PC-9 (cell line): Measurements from ENCODE around the gene LENG9. TPM values are rescaled to one million over a fixed set of nuclear protein-coding genes. Genes with fewer than 3 reads are reported as not detected.

ENCODE experiments used
- BruUV-seq: library from RNA; stranded (reverse); fragments of 400-500 nt; replicated peaks from 2 replicates; lab custom pipeline; 2021; lab: Mats Ljungman, UMichigan
- CTCF ChIA-PET: fragments of 300-600 bp; sonication (Branson Sonifier 250); formaldehyde crosslinking; loops from one replicate; lab custom pipeline; 2022; ENCODE audit warnings: antibody characterized with exemption; lab: Charles Lee
- POLR2A ChIA-PET: fragments of 300-600 bp; sonication (Branson Sonifier 250); formaldehyde crosslinking; loops from one replicate; lab custom pipeline; 2022; ENCODE audit warnings: antibody characterized with exemption; ENCODE audit not compliant: unreplicated experiment; lab: Charles Lee
- DNase-seq, 2 experiments: peaks; one replicate each; pipeline versions ENCODE4 v3.0.0 to v3.0.0-alpha.2; 2015 to 2022; ENCODE audit warnings: mixed read lengths in 1 of 2
- H2AFZ ChIP-seq: fragments of 200-600 bp; sonication (generic); 2 replicates; pipeline ENCODE4 v1.8.1; 2017; ENCODE audit warnings: antibody characterized with exemption
- H3F3A ChIP-seq: fragments of 200-600 bp; sonication (generic); 2 replicates; pipeline ENCODE4 v1.8.1; 2017; ENCODE audit warnings: antibody characterized with exemption, mild to moderate bottlenecking, low read depth; ENCODE audit not compliant: insufficient read depth
- H3K27ac ChIP-seq: fragments of 200-600 bp; sonication (generic); 2 replicates; pipeline ENCODE4 v1.6.1; 2016; ENCODE audit warnings: mixed run types
- H3K27me3 ChIP-seq: fragments of 200-600 bp; sonication (generic); 2 replicates; pipeline ENCODE4 v1.6.1; 2016; ENCODE audit warnings: low read depth, mixed run types; ENCODE audit not compliant: insufficient read depth
- H3K36me3 ChIP-seq: fragments of 200-600 bp; sonication (generic); 2 replicates; pipeline ENCODE4 v1.6.1; 2016; ENCODE audit warnings: low read depth, mixed run types
- H3K4me1 ChIP-seq: fragments of 200-600 bp; sonication (generic); replicated peaks from 2 replicates; pipeline ENCODE4 v1.6.1; 2016; ENCODE audit warnings: mixed run types; ENCODE audit not compliant: insufficient read depth
- H3K4me2 ChIP-seq: fragments of 200-600 bp; sonication (generic); 2 replicates; pipeline ENCODE4 v1.6.1; 2017; ENCODE audit warnings: mixed run types
- H3K4me3 ChIP-seq: fragments of 200-600 bp; sonication (generic); 2 replicates; pipeline ENCODE4 v1.6.1; 2016; ENCODE audit warnings: mixed run types
- H3K79me2 ChIP-seq: fragments of 200-600 bp; sonication (generic); 2 replicates; pipeline ENCODE4 v1.6.1; 2017; ENCODE audit warnings: low read depth, mixed run types
- H3K9me2 ChIP-seq: fragments of 200-600 bp; sonication (generic); 2 replicates; pipeline ENCODE4 v1.8.1; 2017; ENCODE audit warnings: mild to moderate bottlenecking; ENCODE audit not compliant: insufficient read depth
- H3K9me3 ChIP-seq: fragments of 200-600 bp; sonication (generic); 2 replicates; pipeline ENCODE4 v1.8.1; 2016; ENCODE audit warnings: low read depth; ENCODE audit not compliant: insufficient read depth
- H4K20me1 ChIP-seq: fragments of 200-600 bp; sonication (generic); 2 replicates; pipeline ENCODE4 v1.8.1; 2017; ENCODE audit not compliant: insufficient read depth
- EZH2 ChIP-seq: fragments of 200-600 bp; sonication (generic); IDR thresholded peaks from 2 replicates; pipeline ENCODE4 v1.8.0; 2017; ENCODE audit warnings: antibody characterized with exemption, low read depth
- intact Hi-C: fragments of 100-400 bp; cut with micrococcal nuclease; formaldehyde crosslinking; loops from one replicate; pipeline ENCODE4 v1.10.0; 2022; ENCODE audit not compliant: unreplicated experiment
- total RNA-seq: library from RNA; stranded (reverse); gene quantifications from 2 replicates; pipeline ENCODE4 v1.2.3, GENCODE V29; 2021
- TF ChIP-seq, protein P1 (sequence below): fragments of 200-600 bp; sonication (generic); conservative IDR thresholded peaks from 2 replicates; pipeline ENCODE4 v1.6.1; 2017; ENCODE audit warnings: mixed run types, antibody characterized with exemption, mild to moderate bottlenecking, moderate library complexity

LENG9 gene
- total RNA-seq, 1 experiment from 2014 or later, result 7.0 TPM

DNA sequence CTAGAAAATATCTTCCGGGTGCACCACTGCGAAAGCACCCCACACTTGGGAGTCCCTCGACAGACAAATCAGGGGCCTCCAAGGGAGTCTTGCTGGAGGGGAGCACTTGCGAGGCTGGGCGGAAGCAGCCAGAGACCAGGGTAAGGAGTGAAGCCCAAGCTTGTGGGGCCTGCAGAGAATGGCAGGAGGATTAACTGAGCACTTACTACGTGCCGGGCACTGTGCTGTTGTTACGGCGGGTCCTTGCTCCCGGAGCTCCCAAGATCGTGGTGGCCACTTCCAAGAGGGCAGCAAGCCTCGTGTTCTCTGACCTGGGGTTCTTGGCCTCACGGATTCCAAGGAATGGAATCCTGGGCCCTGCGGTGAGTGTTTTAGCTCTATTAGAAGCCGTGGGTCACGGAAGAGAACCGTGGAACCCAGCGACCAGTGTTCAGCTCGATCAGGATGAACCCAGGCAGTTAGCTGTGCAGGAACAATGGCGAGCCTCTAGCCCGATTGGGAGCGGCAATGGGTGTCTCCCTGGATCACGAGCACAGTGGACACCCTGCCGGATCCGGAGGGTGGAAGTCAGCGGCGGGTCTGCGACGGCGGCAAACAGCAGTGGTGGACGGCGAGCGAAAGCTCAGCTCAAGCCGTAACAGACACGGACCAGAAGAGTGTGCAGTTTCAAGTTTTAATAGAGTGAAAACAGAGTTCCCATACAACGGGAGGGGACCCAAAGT lies 38.8 kb downstream of the LENG9 start:
- BruUV-seq, result no TSS peak
- Histone ChIP-seq H4K20me1 (no peaks in the 10 kb centered on the region), H3F3A (peaks cover 3% of the 10 kb centered on the region; the same call in 1 of the 2 replicates), H3K9me2 (no peaks in the 10 kb centered on the region), H3K4me1 (peaks cover 12% of the 10 kb centered on the region), H3K36me3 (no peaks in the 10 kb centered on the region), H3K27ac (no peak overlapping the region), H3K79me2 (no peaks in the 10 kb centered on the region), H2AFZ (no peak overlapping the region), H3K4me3 (no peak overlapping the region), H3K9me3 (no peaks in the 10 kb centered on the region), H3K27me3 (peaks cover 38% of the 10 kb centered on the region), H3K4me2 (no peak overlapping the region)
- DNase-seq, result no peak
- TF ChIP-seq, protein P1, sequence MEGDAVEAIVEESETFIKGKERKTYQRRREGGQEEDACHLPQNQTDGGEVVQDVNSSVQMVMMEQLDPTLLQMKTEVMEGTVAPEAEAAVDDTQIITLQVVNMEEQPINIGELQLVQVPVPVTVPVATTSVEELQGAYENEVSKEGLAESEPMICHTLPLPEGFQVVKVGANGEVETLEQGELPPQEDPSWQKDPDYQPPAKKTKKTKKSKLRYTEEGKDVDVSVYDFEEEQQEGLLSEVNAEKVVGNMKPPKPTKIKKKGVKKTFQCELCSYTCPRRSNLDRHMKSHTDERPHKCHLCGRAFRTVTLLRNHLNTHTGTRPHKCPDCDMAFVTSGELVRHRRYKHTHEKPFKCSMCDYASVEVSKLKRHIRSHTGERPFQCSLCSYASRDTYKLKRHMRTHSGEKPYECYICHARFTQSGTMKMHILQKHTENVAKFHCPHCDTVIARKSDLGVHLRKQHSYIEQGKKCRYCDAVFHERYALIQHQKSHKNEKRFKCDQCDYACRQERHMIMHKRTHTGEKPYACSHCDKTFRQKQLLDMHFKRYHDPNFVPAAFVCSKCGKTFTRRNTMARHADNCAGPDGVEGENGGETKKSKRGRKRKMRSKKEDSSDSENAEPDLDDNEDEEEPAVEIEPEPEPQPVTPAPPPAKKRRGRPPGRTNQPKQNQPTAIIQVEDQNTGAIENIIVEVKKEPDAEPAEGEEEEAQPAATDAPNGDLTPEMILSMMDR, result no peak
- TF ChIP-seq EZH2, result no peak
- intact Hi-C loops, result no loop called here
- CTCF ChIA-PET, result no interaction called here
- POLR2A ChIA-PET, result no interaction called here

DNA sequence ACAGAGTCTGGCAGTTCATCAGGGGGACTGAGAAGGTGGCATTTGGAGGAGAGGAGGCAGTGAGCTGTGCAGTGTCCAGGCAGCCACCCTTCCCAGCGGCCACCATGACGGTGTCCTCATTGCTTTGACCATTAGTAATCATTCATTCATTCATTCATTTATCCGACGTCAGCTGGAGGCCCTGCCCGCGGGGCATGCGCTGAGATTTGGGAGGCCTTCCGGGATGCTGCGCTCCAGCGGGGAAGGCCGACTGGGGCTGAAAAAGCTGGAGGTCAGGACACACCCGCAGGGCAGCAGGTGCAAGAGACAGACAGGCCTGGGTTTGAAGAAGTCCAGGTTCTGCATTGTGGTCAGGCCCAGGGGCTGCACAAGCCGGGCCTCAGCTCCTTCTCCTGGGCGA lies 39.4 kb downstream of the LENG9 start:
- TF ChIP-seq EZH2, result no peak
- TF ChIP-seq, protein P1, result no peak

DNA sequence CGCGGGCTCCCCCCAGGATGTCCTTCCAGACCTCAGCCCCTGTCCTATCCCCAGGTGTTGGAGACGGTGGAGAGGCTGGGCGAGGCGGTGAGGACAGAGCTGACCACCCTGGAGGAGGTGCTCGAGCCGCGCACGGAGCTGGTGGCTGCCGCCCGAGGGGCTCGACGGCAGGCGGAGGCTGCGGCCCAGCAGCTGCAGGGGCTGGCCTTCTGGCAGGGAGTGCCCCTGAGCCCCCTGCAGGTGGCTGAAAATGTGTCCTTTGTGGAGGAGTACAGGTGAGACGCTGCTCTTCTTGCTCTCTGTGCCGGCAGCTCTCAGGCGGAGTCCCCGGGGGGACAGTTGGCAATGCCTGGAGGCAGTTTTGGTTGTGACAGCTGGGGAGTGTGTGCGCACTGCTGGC lies 41.4 kb downstream of the LENG9 start:
- Histone ChIP-seq H3K9me3 (no peaks in the 10 kb centered on the region), H3F3A (peaks cover 8% of the 10 kb centered on the region; the same call in 1 of the 2 replicates), H4K20me1 (no peaks in the 10 kb centered on the region), H3K4me1 (peaks cover 12% of the 10 kb centered on the region), H2AFZ (no peak overlapping the region), H3K27me3 (peaks cover 59% of the 10 kb centered on the region), H3K4me2 (no peak overlapping the region), H3K4me3 (no peak overlapping the region), H3K79me2 (no peaks in the 10 kb centered on the region), H3K36me3 (no peaks in the 10 kb centered on the region), H3K9me2 (no peaks in the 10 kb centered on the region), H3K27ac (no peak overlapping the region)
- no peak for DNase-seq
- intact Hi-C loops, result no loop called here
- TF ChIP-seq, protein P1, result no peak
- no peak for TF ChIP-seq EZH2
- no TSS peak for BruUV-seq
- ChIA-PET CTCF (interaction anchor here (0.8 kb wide), 1 partner anchor 25 kb away, joined by 6 read pairs; no protein-coding TSS in a partner anchor), POLR2A (no interaction called here)

More for the DNA sequence above, 39.4 kb downstream of the LENG9 start:
- Histone ChIP-seq H3K9me2 (no peaks in the 10 kb centered on the region), H3K4me1 (peaks cover 12% of the 10 kb centered on the region), H3K27me3 (peaks cover 41% of the 10 kb centered on the region), H4K20me1 (no peaks in the 10 kb centered on the region), H3K36me3 (no peaks in the 10 kb centered on the region), H3K79me2 (no peaks in the 10 kb centered on the region), H3K27ac (no peak overlapping the region), H3F3A (peaks cover 3% of the 10 kb centered on the region; the same call in 1 of the 2 replicates), H3K9me3 (no peaks in the 10 kb centered on the region), H3K4me2 (no peak overlapping the region), H3K4me3 (no peak overlapping the region), H2AFZ (no peak overlapping the region)
- DNase-seq, result no peak
- no TSS peak for BruUV-seq
- POLR2A ChIA-PET, result no interaction called here
- CTCF ChIA-PET, result no interaction called here
- intact Hi-C loops, result no loop called here
